GM19328 (cell line): ENCODE measurements around the gene DTNB.

Experiments used
- ATAC-seq: cut with Tn5 transposase; IDR thresholded peaks from one replicate; pipeline ENCODE4 v1.9.1; 2021; ENCODE audit warnings: mild to moderate bottlenecking, moderate library complexity; ENCODE audit not compliant: unreplicated experiment

DTNB gene

GRCh38 chr2:25473758-25474340, 199.5 kb downstream of the DTNB start:
- ATAC-seq, result no peak

DNA sequence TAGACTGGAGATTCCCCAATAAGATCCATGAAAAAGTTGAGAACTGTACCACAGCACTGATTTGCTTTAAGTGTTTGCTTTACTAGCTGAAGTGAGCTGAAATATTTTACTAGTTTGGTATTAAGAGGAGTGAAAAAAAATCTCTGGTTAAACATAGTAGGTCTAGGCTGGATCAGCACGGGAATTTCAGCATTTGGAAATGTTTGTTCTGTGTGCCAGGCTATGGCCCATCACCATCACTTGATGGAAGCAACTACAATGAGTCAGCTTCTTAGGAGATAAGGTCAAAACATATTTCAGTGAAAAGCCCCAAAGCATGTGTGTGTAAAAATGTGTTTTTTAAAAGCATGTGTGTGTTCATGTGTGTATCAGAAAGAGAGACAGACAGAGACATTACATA, 200.2 kb downstream of the DTNB start:
- ATAC-seq, result no peak

- no peak for ATAC-seq
Observed at GRCh38 chr2:25470806-25471205, 202.6 kb downstream of the DTNB start.

GRCh38 chr2:25467743-25468142, 205.6 kb downstream of the DTNB start:
- no peak for ATAC-seq

GRCh38 chr2:25462021-25462420, 211.4 kb downstream of the DTNB start:
- ATAC-seq, result no peak

DNA sequence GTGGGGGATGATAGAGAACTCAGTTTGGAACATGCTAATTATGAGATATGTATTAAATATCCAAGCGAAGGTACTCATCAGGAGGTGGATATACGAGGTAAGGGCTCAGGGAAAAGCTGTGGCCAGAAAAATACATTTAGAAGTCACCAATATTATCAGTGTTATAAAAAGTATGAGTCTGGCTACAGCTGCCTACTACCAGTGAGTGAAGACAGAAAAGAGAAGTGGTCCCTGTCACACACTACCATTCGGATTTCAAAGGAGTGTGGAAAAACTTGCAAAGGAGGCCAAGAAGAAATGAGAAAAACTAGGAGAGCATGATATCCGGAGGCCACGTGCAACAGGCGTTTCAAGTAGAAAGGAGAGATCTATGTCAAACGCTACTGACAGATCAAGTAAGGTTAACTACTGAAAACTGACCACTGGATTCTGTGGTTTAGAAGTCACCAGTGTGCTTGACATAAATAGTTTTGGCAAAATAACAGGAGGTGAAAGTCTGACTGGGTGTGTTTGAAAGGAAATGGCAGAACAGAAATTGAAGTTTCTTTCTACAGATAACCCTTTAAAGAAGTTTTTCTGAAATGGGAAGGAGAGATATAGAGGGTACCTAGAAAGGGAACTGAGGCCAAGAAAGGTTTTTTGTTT, 213.0 kb downstream of the DTNB start:
- ATAC-seq, result no peak

DNA sequence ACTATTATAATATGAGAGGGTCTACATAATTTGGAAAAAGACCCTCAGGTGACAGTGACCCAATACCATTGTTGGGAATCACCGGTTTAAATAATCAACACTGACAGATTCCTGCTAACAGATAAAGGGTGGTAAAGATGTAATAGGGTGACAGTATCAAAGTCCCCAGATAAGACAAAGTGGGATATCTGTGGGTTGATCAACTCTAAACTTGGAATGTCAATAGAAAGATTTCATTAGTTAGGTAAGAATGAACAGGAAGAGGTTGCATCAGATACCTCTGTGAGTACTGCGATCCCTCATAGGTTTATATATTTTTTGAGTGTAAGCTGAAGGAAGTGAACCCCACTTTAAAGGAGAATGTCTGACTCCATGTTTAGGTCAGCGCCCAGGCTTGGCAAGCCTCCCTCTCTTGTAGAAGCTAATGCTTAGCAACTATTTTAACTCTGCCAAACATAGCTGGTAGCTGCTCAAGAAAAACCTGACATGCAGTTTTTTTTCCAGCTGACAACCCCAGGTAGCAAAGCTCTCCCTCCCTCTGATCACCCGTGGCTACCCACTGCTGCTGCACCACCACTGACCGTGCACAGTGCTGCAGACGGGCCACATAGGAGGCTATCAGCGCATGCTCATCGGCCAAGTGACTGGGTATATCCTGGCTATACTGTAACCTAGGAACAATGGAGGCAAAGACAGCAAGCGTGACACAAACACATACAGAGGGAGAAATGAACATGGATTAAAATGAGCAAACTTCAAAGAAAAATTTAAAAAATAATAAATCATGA, 218.4 kb downstream of the DTNB start:
- no peak for ATAC-seq

DNA sequence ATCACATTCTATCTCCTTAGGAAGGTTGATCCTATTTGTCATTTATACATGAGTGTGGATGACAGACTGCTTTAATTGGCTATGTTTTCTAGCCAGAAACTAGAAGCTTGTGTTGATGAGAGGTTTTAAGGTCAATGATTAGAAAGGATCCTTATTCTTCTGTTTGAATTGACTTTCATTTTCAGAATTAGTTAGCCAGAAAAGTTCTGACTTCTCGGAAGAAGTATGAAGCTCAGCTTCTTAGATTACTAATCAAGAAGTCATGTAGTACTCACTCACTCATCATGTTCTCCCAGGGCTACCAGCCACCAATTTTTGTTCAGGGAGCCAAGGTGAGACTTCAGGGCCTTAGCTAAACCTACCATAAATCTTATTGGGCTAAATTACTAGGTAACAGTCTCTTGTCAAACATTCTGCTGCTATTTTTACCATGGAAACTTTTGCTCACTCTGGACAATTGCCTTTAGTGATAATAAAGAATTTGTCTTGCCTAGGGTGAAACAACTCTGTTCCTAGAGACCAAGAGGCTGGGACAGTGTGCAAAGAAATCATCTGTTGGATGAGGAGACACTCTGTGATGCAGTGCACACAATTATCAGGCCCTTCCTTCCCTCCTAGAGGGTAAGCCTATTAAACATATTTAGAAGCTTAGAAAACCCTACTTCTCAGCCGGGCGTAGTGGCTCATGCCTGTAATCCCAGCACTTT, 220.0 kb downstream of the DTNB start:
- ATAC-seq, result no peak

DNA sequence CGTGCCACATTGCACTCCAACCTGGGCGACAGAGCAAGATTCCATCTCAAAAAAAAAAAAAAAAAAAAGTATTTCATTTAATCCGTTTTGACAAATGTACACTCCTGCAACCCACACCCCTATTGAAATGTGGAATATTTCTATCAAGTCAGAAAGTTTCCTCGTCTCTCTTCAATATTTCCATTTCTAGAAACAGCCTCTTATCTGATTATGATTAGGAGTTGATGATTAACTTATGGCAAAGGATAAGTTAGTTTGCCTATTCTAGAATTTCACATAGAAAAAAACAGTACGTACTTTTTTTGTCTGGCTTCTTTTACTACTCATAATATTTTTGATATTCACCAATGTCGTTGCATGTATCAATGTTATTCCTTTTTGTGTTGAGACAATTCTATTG, 224.6 kb downstream of the DTNB start:
- no peak for ATAC-seq

GRCh38 chr2:25447018-25447417, 226.4 kb downstream of the DTNB start:
- ATAC-seq, result no peak

GRCh38 chr2:25446122-25446521, 227.3 kb downstream of the DTNB start:
- no peak for ATAC-seq

DNA sequence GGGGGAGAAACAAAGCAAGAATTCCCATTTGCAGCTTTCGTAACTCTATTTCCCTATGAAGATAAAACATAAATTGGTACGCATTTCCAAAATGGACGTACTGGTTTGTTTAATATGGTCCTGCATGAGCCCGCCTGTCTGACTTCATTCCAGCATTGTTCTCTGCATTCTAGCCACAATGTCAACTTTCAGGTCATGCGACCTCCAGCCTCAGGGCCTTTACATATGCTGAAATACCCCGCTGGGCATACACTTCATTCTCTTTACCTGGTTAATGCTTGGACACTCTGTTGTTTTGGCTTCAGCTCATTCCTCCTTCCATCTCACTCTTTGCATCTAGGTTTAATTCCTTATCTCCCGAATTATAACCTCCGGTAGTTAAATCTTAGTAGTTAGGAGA, 227.9 kb downstream of the DTNB start:
- no peak for ATAC-seq

- ATAC-seq, result no peak
Observed at GRCh38 chr2:25444608-25445270, 228.6 kb downstream of the DTNB start.

DNA sequence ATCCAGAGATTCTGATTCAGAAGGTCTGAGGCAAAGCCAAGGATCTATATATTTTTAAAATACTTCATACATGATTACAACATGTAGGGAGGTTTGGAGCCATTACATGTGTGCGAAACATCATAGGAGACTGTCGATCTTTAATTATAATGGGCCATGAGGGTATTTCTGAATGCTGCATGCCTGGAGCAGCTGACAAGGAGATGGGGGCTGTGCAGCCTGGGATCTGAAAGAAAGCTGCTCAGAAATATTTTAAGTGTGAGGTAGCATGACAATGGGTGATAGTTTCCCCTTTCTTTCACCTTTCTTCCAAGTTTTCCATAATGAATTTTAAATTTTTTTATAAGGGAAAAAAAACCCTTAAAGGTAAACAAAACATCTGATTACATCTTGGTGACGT, 229.6 kb downstream of the DTNB start:
- no peak for ATAC-seq

DNA sequence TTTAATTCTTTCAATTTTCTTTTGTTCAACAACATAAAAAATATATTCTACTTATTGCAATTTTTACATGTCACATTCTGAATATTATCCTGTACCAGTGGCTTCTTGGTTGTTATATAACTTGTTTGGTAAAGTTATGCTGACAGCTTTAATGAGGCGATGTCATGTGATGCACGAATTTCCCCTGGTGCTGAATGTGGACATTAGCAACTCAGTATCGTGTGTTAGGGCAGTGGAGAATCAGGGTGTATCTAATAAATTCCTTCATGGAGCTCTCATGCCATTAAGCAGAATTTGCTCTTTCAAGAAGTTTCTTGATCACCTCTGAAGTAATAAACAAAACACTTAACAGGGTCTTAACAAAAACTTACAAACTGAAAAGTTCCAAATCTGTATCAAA, 232.0 kb downstream of the DTNB start:
- no peak for ATAC-seq

DNA sequence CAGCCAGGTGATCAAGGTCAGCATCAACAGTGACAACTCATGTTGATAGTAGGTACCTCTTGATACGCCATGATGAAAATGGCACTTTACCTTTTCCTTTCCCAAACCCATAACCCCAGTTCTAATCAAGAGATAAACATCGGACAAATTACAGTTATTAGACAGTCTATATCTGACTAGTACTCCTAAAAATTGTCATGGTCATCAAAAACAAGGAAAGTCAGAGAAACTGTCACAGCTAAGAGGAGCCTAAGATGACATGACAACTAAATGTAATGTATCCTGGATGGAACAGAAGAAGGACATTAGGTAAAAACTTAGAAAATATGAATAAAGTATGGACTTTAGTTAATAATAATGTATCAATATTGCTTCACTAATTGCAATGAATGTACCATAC, 234.6 kb downstream of the DTNB start:
- ATAC-seq, result no peak

- no peak for ATAC-seq
Observed at GRCh38 chr2:25437881-25438662, 235.3 kb downstream of the DTNB start.

- ATAC-seq, result no peak
Observed at GRCh38 chr2:25435421-25435820, 238.0 kb downstream of the DTNB start.

DNA sequence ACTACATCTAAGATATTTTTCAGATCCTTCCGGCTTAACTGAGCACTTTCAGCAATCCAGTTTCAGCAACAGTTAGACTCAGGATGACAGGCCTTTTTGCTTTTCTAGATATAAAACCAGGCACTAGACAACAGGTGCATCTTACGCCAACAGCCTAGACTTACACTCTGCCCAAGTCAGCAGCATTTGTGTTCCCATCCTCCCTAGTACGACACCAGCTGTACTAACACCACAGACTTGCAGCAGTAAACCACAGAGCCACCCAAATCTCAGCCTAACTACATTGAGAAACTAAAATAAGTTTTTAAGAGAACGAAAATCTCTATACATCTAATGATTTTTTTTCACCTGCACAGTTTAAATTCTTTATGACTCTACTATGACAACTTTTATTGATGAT, 241.8 kb downstream of the DTNB start:
- no peak for ATAC-seq

GRCh38 chr2:25430556-25430955, 242.8 kb downstream of the DTNB start:
- no peak for ATAC-seq
